NOMO-1 treated with DMSO at 0.1 percent for 48 hours (cell line): ENCODE results near the gene CALCOCO2.

Experiments used
- DNase-seq: peaks from one replicate; lab custom pipeline; 2025; ENCODE audit not compliant: unreplicated experiment; lab: John Stamatoyannopoulos, UW

Gene CALCOCO2

DNA sequence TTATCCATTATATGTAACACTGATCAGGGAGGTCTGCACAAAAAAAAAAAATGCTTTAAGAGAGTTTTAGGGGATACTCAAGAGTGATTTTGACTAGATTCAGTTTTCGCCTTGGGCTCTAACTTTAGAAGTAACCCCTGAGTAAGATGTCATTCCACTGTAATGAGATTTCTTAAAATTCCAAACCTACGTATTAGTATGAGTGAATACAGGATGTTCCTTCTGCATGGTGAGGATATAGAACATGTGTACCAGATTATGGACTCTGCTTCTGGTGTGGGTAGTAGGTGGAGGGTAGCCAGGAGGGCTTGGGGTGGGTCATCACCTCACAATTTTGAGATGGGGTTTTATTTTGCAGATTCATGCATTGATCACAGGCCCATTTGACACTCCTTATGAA is 81.6 kb downstream of the CALCOCO2 start:
- no peak for DNase-seq
